ENCODE results near the gene ACSM3.
"Not testable (repeated sequence)": the region's sequence is repeated elsewhere in the genome, so short reads cannot be mapped to it uniquely, and the experiment has no call there.

The ACSM3 gene

GRCh38 chr16:20760346-20760745 lies 3.5 kb upstream of the ACSM3 start:
- no peak for DNase-seq

DNA sequence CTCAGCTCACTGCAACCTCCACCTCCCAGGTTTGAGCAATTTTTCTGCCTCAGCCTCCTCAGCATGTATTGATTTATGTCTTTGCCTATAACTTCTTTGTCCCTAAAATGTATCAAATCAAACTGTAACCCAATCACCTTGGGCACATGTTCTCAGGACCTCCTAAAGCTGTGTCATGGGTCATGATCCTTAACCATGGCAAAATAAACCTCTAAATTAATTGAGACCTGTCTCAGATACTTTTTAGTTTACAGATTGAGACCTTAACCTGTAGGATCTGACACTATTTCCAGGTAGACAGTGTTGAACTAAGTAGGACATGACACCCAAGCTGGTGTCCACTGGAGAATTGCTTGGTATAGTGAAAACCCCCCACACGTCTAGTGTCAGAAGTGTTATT lies 2.6 kb upstream of the ACSM3 start:
- DNase-seq: no peak

DNA sequence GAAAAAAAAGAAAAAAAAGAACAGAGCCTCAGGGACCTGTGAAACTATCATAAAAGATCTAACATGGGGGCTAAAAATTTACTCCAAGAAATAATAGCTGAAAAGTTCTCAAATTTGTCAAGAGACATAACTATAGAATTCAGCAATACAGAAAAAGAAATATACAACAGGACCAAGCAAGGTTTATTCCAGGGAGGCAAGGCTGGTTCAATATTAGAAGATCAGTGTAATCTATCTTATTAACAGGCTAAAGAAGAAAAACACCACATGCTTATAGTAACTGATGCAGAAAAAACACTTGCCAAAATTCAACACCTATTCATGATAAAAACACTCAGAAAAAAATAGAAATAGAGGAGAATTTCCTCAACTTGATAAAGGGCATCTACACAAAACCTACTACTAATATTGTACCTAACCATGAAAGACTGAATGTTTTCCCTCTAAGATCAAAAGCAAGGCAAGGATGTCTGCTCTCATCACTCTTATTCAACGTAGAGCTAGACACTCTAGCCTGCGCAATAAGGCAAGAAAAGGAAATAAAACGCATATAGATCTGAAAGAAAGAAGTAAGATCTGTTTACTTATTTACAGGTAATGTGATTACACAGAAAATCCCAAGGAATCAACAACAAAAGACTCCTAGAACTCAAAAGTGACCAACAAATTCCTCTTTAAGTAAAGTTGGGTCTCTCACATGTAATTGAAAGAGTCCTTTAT lies 1.2 kb upstream of the ACSM3 start:
- DNase-seq: no peak

DNA sequence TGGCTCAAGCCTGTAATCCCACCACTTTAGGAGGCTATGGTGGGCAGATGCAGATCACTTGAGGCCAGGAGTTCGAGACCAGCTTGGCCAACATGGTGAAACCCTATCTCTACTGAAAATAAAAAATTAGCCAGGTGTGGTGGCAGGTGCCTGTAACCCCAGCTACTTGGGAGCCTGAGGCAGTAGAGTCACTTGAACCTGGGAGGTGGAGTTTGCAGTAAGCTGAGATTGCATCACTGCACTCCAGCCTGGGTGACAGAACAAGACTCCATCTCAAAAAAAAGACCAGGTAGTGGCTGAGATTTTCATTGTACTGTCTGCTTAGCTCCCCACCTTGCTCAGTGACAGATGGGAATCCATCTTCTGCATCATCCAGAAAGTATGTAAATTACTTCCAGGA lies 634 bp downstream of the ACSM3 start:
- not testable (repeated sequence) for DNase-seq

- DNase-seq: no peak
These were observed 1.9 kb downstream of the ACSM3 start for GRCh38 chr16:20765732-20766131.

DNA sequence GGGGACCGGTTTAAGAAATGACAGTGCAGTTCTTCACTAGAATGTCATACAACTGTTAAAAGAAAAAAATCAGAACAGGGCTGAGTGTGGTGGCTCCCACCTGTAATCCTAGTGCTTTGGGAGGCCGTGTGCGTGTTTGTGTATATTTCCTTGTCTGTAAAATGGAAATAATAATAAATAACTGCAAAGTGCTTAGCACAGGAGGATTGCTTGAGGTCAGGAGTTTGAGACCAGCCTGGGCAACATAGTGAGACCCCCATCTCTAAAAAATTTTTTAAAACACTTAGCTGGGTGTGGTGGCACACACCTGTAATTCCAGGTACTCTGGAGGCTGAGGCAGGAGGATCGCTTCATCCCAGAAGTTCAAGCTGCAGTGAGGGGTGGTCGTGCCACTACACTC lies 2.5 kb downstream of the ACSM3 start:
- no peak for DNase-seq

GRCh38 chr16:20767577-20767976 lies 3.8 kb downstream of the ACSM3 start:
- no peak for DNase-seq

GRCh38 chr16:20768121-20768520 lies 4.3 kb downstream of the ACSM3 start:
- no peak for DNase-seq

DNA sequence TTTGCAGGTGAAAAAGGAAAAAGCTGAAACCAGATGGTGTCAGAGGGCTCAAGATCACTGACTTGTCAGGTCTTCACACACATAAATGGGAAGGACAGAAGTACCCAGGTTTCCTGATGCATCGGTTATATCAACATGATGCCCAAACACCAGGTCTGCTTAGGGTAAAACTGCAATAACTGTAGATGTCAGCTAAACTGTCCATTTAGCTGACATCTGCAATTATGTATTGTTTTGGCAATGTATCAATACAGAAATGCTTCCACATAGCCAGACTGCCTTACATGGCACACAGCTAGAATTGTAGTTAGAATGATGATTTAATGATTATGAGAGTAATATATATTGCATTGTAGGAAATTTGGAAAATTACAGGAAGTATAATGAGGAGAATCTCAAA lies 5.0 kb downstream of the ACSM3 start:
- DNase-seq: no peak

GRCh38 chr16:20773679-20774078 lies 9.9 kb downstream of the ACSM3 start:
- DNase-seq: no peak

GRCh38 chr16:20774703-20775362 lies 11.0 kb downstream of the ACSM3 start:
- peak; percentile 27 for DNase-seq

DNA sequence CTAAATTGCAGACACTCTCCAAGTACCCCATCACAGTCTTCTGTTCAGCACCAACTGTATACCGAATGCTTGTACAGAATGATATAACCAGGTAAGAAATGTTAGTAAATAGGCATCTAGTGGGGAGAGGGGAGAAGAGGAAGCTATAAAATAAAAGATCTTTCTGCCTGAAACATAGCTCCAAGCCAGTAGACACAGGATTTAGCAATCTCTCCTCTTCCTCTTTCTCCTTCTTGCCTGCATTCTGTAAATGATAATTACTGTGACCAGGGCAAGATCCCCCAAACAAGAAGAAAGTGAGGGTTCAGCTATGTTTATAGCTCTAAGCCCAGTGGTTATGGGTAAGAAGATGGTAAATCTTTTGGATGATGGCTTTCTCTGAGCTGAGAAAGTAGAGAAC lies 17.9 kb downstream of the ACSM3 start:
- DNase-seq: no peak

GRCh38 chr16:20782470-20782869 lies 18.7 kb downstream of the ACSM3 start:
- DNase-seq: no peak

DNA sequence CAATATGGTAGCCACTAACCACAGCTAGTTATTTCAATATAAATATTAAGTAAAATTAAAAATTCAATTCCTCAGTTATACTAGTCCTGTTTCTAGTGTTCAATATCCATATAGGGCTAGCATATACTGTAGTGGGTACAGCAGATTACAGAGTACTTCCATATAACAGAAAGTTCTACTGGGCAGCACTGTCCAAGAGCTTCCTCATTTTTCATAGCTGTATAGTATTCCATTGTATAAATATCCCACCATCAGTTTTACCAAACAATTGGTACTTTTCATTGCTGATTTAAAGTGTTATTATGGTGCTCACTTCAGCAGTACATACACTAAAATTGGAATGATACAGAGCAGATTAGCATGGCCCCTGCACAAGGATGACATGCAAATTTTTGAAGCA lies 20.4 kb downstream of the ACSM3 start:
- DNase-seq: no peak

DNA sequence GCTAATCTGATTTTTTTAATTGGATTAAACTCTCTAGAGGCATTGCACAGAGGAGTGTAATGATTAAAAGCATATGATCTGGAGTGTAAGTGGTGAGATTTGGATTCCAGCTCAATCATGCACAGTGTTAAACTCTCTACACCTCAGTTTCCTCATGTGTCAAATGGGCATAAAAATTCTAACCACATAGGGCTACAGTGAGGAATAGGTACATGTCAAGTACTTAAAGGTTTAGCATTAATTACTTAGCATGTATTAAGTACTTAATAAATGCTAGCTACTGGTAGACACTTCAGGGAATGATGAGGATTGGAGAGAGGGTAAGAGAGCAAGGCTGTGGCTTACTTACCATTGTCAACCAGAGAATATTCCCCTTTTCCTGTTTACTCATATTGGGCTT lies 25.3 kb downstream of the ACSM3 start:
- DNase-seq: no peak

- no peak for DNase-seq
These were observed 28.3 kb downstream of the ACSM3 start for GRCh38 chr16:20791923-20792612.

- DNase-seq: no peak
These were observed 34.5 kb downstream of the ACSM3 start for GRCh38 chr16:20798364-20798763.

DNA sequence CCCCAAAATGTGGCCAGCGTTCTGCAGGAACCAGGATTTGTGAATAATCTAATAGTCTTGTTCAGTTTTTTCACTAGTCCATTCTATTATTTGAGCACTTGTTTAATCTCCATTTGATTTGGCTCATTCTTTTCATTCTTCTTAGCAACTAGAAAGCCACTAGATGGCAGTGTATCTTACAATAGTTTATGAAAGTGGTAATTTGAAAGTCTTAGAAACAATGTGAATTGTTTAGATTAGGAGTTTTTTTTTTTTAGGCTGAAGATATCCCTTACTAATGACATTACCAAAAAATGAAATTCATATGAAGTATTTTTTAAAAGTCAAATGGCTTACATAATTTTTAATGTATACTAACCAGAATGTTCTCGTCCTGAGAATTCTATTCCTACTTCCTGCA lies 35.8 kb downstream of the ACSM3 start:
- DNase-seq: no peak

DNA sequence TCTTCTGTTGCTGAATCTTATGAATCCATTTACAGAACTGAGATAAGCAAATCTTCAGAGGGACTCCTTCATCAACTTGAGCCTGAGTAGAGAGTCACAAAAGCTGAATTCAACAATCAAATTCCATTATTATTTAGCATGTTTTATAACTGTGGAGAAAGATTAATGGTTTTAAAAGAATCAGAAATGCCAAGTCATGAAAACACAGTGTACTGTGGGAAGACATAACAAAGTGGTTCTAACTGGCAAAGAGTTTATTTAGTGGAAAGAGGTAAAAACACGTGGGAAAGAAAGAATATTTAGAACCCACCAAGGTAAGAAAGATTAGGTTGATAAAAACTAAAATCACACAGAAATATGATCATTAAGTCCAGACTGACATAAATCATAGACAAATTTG lies 37.5 kb downstream of the ACSM3 start:
- no peak for DNase-seq

GRCh38 chr16:20803192-20803560 lies 39.4 kb downstream of the ACSM3 start:
- no peak for DNase-seq

- no peak for DNase-seq
These were observed 39.9 kb downstream of the ACSM3 start for GRCh38 chr16:20803561-20804214.

DNA sequence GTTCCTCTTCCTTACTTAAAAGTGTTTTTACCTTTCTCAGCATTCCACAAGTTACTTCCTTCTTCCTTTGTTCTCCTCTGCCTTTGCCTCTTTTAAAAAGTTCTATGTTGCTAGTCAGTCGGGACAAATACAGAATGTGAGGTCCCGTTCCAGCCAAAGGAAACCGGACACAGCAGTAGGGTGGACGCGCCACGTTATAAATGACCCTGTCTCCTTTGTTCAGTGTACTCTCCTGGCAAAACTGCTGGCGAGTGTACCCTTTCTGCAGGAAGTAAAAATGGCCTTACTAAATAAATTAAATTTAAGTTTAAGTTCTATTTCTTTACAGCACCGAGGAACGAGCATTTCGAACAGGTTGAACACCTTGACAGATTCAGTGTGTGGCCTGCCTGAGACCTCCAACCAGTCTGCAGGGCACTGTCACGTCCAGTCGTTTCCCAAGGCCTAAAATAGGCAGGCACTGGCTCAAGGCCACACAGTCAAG lies 41.9 kb downstream of the ACSM3 start:
- DNase-seq: not testable (repeated sequence)
